ENCODE results near the gene DOCK2. TPM values are rescaled to one million over a fixed set of nuclear protein-coding genes. Genes with fewer than 3 reads are reported as not detected.

Gene DOCK2
- total RNA-seq, 3 donors from 2014 or later: 13.4 to 43.8 (median 19.8) TPM

GRCh38 chr5:169772256-169772655 is 135.2 kb downstream of the DOCK2 start:
- no peaks in the 10 kb centered on the region for H3K36me3 ChIP-seq
- H3K4me3 ChIP-seq: no peak overlapping the region
- no peak overlapping the region for H3K27ac ChIP-seq
- no peaks in the 10 kb centered on the region for H3K9me3 ChIP-seq
- no peaks in the 10 kb centered on the region for H3K4me1 ChIP-seq
- H3K27me3 ChIP-seq: no peaks in the 10 kb centered on the region
- TF ChIP-seq POLR2A (IDR thresholded peaks at IDR 0.05): no peak
- no peak for TF ChIP-seq POLR2AphosphoS5 (IDR thresholded peaks at IDR 0.05)
- TF ChIP-seq CTCF (IDR thresholded peaks at IDR 0.05): no peak
- no peak for DNase-seq (ENCODE audit: low spot score in 2 of 2)
- intact Hi-C loops (cut with DNase I; ENCODE audit: low total_unique reads): no loop called here

GRCh38 chr5:169772688-169773087 is 135.6 kb downstream of the DOCK2 start:
- H3K4me3 ChIP-seq: no peak overlapping the region
- no peaks in the 10 kb centered on the region for H3K4me1 ChIP-seq
- DNase-seq (ENCODE audit: low spot score in 2 of 2): no peak
- no peak overlapping the region for H3K27ac ChIP-seq
- no peaks in the 10 kb centered on the region for H3K27me3 ChIP-seq
- no peaks in the 10 kb centered on the region for H3K36me3 ChIP-seq
- intact Hi-C loops (cut with DNase I; ENCODE audit: low total_unique reads): no loop called here
- no peak for TF ChIP-seq POLR2AphosphoS5 (IDR thresholded peaks at IDR 0.05)
- no peak for TF ChIP-seq POLR2A (IDR thresholded peaks at IDR 0.05)
- no peaks in the 10 kb centered on the region for H3K9me3 ChIP-seq

GRCh38 chr5:169777159-169777558 is 140.1 kb downstream of the DOCK2 start:
- TF ChIP-seq CTCF (IDR thresholded peaks at IDR 0.05): no peak
- no peaks in the 10 kb centered on the region for H3K36me3 ChIP-seq
- H3K27ac ChIP-seq: no peak overlapping the region
- intact Hi-C loops (cut with DNase I; ENCODE audit: low total_unique reads): no loop called here
- no peaks in the 10 kb centered on the region for H3K27me3 ChIP-seq
- H3K9me3 ChIP-seq: no peaks in the 10 kb centered on the region
- no peak for DNase-seq (ENCODE audit: low spot score in 2 of 2)
- H3K4me1 ChIP-seq: no peaks in the 10 kb centered on the region
- no peak overlapping the region for H3K4me3 ChIP-seq

- no peak overlapping the region for H3K4me3 ChIP-seq
- no peaks in the 10 kb centered on the region for H3K9me3 ChIP-seq
- H3K4me1 ChIP-seq: no peaks in the 10 kb centered on the region
- no peak for TF ChIP-seq POLR2A (IDR thresholded peaks at IDR 0.05)
- TF ChIP-seq CTCF (IDR thresholded peaks at IDR 0.05): no peak
- TF ChIP-seq POLR2AphosphoS5 (IDR thresholded peaks at IDR 0.05): no peak
- H3K27ac ChIP-seq: peak overlapping the region in 1 of 2 donors; percentile 68
- DNase-seq (ENCODE audit: low spot score in 2 of 2): no peak
- no peaks in the 10 kb centered on the region for H3K27me3 ChIP-seq
- no peaks in the 10 kb centered on the region for H3K36me3 ChIP-seq
- intact Hi-C loops (cut with DNase I; ENCODE audit: low total_unique reads): no loop called here
Observed at GRCh38 chr5:169778622-169779596, 141.8 kb downstream of the DOCK2 start.

GRCh38 chr5:169781420-169782345 is 144.6 kb downstream of the DOCK2 start:
- Histone ChIP-seq H3K27me3 (no peaks in the 10 kb centered on the region), H3K27ac (peak overlapping the region; percentile 66 to 68), H3K4me1 (no peaks in the 10 kb centered on the region), H3K36me3 (no peaks in the 10 kb centered on the region), H3K4me3 (no peak overlapping the region), H3K9me3 (no peaks in the 10 kb centered on the region)
- intact Hi-C loops (cut with DNase I; ENCODE audit: low total_unique reads): no loop called here
- no peak for DNase-seq (ENCODE audit: low spot score in 2 of 2)
- TF ChIP-seq CTCF (IDR thresholded peaks at IDR 0.05): no peak
- no peak for TF ChIP-seq POLR2A (IDR thresholded peaks at IDR 0.05)
- TF ChIP-seq POLR2AphosphoS5 (IDR thresholded peaks at IDR 0.05): no peak
